Activated CD4-positive, alpha-beta T cell treated with anti-CD3 and anti-CD28 coated beads for 48 hours (primary cell): ENCODE data around the gene JADE3.
A peak's percentile ranks its signal among the peaks of the same experiment; 100 is the strongest.

Source experiments
- DNase-seq: peaks from one replicate; pipeline ENCODE4 v3.0.0-alpha.2; 2020

Gene JADE3

GRCh38 chrX:47047989-47048388, 135.8 kb downstream of the JADE3 start:
- no peak for DNase-seq

- DNase-seq, result no peak
Measured at GRCh38 chrX:47059142-47059874, 147.1 kb downstream of the JADE3 start.

- DNase-seq, result no peak
Measured at GRCh38 chrX:47060708-47061107, 148.5 kb downstream of the JADE3 start.

- no peak for DNase-seq
Measured at GRCh38 chrX:47061238-47061919, 149.2 kb downstream of the JADE3 start.

GRCh38 chrX:47063179-47063578, 151.0 kb downstream of the JADE3 start:
- DNase-seq, result no peak

GRCh38 chrX:47068214-47068613, 156.0 kb downstream of the JADE3 start:
- DNase-seq, result no peak

DNA sequence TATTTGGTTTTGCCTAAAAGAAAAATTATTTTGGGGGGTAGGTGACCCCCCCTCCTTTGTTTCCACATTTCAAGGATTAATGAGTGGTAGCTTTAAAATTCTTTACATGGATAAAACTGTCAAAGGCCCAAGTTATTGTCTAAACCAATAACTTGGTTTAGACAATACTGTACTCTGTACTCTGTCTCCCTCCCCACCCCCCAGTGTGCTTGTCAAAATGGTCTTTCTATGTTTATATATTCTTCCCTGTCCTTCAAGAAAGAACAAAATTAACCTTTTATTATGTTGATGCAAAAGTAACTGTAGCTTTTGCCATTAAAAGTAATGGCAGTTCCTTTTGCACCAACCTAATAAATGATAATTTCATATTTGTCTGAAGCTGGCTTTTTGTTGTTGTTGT, 156.5 kb downstream of the JADE3 start:
- DNase-seq, result no peak

DNA sequence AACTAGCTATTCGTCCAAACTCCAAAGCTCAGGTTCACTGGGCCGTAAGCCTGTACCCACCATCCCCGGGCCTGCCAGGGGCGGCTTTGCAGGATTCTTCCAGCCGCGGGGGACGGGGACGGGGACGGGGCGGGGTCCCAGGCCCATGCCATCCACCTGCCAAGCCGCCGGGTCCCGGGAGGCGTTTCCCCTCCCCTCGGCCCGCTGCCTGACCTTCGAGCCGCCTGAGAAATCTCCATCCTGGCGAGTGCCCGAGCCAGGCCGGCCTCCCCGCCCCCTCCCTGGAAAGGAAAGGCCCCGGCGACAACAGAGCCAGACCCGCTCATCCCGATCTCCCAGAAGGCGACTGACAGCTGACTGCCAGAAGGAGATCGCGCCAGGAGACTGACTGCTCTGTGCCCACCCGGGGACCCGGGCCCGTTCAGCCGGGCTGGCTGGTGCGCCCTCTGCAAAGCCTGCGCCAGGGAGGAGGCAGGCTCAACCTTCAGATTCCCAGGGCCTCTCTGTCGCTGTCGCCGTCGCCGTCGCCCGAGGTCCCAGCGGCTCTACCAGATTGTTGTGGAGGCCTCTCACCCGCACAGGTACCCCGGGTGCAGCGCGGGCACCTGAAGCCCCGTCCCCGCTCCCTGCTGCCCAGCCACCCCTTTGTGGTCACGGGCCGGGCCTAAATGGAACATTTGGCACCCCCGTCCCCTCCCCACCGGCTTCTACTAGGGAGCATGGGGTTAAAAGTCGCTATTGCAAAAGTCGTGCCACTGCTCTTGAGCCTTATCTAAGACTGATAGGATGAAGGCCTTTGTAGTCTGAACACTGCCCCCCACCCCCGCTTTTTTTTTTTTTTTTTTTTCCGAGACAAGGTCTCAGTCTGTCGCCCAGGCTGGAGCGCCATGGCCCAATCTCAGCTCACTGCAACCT, 166.2 kb downstream of the JADE3 start, which contains the start of gene RGN:
TSS of gene RGN (plus strand) at position 315 of the 915 bp plus-strand sequence. CDS start 2,702 bp downstream, outside the sequence.
- no peak for DNase-seq

DNA sequence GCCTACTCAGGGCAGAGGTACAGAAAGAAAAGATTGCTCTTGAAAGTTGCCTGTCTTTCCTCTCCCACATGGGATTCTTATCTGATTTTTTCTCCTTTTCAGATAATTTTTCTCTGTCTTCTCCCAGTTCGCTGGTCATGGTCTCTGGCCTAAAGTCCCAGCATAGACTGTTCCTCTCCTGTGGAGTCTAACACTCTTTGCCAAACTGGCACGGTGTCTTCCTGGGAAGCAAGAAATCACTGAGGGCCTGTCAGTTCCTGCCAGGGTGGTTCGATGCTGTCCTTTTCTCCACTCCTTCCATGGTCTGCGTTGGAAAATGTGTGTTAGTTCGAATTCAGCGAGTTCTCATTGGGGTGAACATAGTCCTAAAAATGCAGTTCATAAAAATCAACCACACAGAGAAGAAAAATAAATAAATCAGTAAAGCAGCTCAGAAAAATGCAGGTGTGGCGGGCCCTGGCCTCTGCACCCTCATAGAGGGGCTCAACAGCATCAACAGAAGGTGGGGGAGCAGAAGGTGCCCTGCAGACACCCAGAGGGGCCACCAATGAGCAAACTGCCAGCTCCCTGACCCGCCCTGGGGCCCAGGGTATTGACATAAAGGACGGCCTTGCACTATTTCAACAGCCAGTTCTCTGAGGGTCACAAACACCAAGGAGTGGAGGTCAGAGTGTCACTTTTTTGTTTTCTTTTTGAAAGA, 168.1 kb downstream of the JADE3 start:
- no peak for DNase-seq

DNA sequence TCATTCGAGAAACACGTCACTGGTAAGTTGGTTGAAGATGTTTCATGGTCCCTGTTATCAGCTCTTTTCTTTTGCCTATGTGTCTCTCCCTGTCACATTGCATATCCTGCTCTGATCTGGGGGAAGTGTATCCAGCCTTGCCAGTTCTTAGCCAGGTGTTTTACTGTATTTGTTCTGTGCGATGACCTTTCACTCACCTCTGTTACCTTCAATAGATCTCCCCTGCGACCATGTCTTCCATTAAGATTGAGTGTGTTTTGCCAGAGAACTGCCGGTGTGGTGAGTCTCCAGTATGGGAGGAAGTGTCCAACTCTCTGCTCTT, 168.7 kb downstream of the JADE3 start:
- no peak for DNase-seq

DNA sequence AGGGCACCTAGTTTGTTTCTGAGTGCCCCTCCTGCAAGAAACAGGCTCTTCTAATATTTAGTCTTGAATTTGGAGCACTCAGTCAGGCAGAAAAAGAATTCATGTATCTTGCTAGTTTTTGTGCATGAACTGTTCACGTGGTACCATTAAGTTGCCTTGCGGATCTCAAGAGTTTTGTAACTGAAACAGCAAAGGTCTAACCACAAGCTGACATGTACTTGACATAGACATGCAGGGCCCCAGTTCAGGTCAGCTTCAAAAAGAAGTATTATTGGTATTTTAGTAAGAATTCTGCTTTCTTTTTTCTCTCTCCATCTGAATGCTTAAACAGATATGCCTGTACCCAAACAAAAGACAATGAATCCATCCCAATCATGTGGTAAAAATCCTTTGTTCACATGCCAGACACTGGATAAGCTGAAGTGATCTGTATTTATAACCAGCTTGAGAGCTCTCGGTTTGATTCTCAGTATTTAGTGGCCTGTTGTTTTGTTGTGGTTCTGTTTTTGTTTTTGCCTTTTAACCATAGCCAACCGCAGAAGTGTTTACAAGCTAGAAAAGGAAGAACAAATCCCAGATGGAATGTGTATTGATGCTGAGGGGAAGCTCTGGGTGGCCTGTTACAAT, 179.0 kb downstream of the JADE3 start:
- no peak for DNase-seq

GRCh38 chrX:47093248-47093647, 181.0 kb downstream of the JADE3 start:
- DNase-seq, result peak; percentile 4

GRCh38 chrX:47093860-47094259, 181.6 kb downstream of the JADE3 start:
- no peak for DNase-seq

GRCh38 chrX:47097018-47097417, 184.8 kb downstream of the JADE3 start:
- DNase-seq, result no peak

- no peak for DNase-seq
Measured at GRCh38 chrX:47098338-47099094, 186.3 kb downstream of the JADE3 start.

DNA sequence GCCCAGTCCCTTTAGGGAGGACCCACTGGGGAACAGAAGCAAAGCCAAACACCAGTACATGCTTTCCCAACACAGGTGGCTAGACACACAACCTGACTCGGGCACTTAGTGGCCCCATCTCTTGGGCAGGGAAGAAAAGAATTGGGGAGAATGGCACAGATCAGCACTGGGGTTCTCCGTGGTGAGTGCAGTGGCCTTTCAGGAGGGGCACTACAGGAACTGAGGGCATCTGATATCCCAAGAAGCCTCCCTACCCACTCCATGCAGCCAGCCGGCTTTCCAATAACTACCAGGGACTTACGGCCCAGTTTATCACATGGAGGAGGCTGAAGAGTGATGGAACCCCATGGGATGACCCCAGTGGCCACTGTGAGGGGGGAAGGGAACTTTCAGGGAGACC, 189.0 kb downstream of the JADE3 start:
- DNase-seq, result no peak
